Common myeloid progenitor, CD34-positive (primary cell): ENCODE data around the gene CCDC18.
"Not testable (repeated sequence)": the region's sequence is repeated elsewhere in the genome, so short reads cannot be mapped to it uniquely, and the experiment has no call there.

Experiments used
- CTCF ChIA-PET: fragments of 350-600 bp; sonication (Branson Sonifier 250); formaldehyde crosslinking; loops from one replicate; lab custom pipeline; 2021; ENCODE audit warnings: antibody characterized with exemption; lab: Charles Lee
- POLR2A ChIA-PET: fragments of 350-600 bp; sonication (Branson Sonifier 250); formaldehyde crosslinking; loops from one replicate; lab custom pipeline; 2021; ENCODE audit warnings: antibody characterized with exemption; lab: Charles Lee
- DNase-seq, 3 donors: peaks; one replicate each; pipeline versions ENCODE4 v3.0.0 to v3.0.0-alpha.2; 2013
- H3K27ac ChIP-seq, 2 experiments: 1 replicate in 1 of 2; 2 replicates in 1 of 2; pipeline ENCODE4 v1.7.0; 2013; ENCODE audit warnings: inconsistent platforms in 2 of 2, low read length in 2 of 2, mild to moderate bottlenecking in 2 of 2, low read depth in 1 of 2, moderate library complexity in 1 of 2; ENCODE audit not compliant: severe bottlenecking in 2 of 2, insufficient read depth in 1 of 2, poor library complexity in 1 of 2
- H3K27me3 ChIP-seq, 5 experiments: replicated peaks in 2 of 5; 1 replicate in 3 of 5; 2 replicates in 2 of 5; pipeline versions ENCODE4 v1.6.1 to v1.7.0; 2013; ENCODE audit warnings: low read length in 4 of 5, mild to moderate bottlenecking in 2 of 5, moderate library complexity in 2 of 5, inconsistent platforms in 1 of 5; ENCODE audit not compliant: insufficient read depth in 5 of 5, control insufficient read depth in 4 of 5
- H3K36me3 ChIP-seq, 4 experiments: 1 replicate in 2 of 4; 2 replicates in 2 of 4; pipeline versions ENCODE4 v1.6.1 to v1.7.0; 2013; ENCODE audit warnings: low read length in 3 of 4, control low read depth in 1 of 4, mild to moderate bottlenecking in 1 of 4; ENCODE audit not compliant: control insufficient read depth in 4 of 4, insufficient read depth in 4 of 4
- H3K4me1 ChIP-seq, 4 experiments: 1 replicate in 3 of 4; 2 replicates in 1 of 4; pipeline versions ENCODE4 v1.6.1 to v1.7.1; 2013; ENCODE audit warnings: low read length in 3 of 4, mild to moderate bottlenecking in 3 of 4, control low read depth in 1 of 4, inconsistent platforms in 1 of 4, moderate library complexity in 1 of 4; ENCODE audit not compliant: control insufficient read depth in 4 of 4, insufficient read depth in 4 of 4; ENCODE audit errors: control extremely low read depth in 1 of 4
- H3K4me3 ChIP-seq, 7 experiments: 1 replicate in 4 of 7; 2 replicates in 3 of 7; pipeline versions ENCODE4 v1.5.1 to v1.7.0; 2013; ENCODE audit warnings: mild to moderate bottlenecking in 7 of 7, low read length in 6 of 7, moderate library complexity in 6 of 7, inconsistent platforms in 2 of 7, low read depth in 2 of 7, control low read depth in 1 of 7; ENCODE audit not compliant: insufficient read depth in 4 of 7, control insufficient read depth in 1 of 7; ENCODE audit errors: extremely low read depth in 1 of 7
- H3K9me3 ChIP-seq, 5 experiments: 1 replicate in 4 of 5; 2 replicates in 1 of 5; pipeline versions ENCODE4 v1.6.1 to v1.7.1; 2013; ENCODE audit warnings: low read length in 4 of 5, mild to moderate bottlenecking in 2 of 5, inconsistent platforms in 1 of 5, low read depth in 1 of 5, moderate library complexity in 1 of 5; ENCODE audit not compliant: control insufficient read depth in 4 of 5, insufficient read depth in 2 of 5; ENCODE audit errors: control extremely low read depth in 1 of 5
- WGBS: methylation state at CpG from one replicate; pipeline ENCODE4 v1.1.5; 2013; ENCODE audit not compliant: insufficient coverage; 5-methylcytosine and 5-hydroxymethylcytosine counted together

CCDC18 gene

DNA sequence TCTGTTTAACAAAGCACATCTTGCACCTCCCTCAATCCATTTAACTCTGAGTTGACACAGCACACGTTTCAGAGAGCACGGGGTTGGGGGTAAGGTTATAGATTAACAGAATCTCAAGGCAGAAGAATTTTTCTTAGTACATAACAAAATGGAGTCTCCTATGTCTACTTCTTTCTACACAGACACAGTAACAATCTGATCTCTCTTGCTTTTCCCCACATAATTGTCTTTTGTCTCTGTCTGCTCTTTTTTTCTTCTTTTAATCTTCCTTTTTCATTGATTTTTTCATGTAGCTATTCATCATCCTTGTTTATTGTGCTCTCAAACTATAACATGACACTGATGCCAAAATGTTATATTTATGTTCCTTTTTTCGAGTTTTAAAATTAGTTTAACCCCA lies 97.0 kb downstream of the CCDC18 start:
- WGBS: no CpG with 5 or more reads among the region's 3 CpGs
- H3K4me1 ChIP-seq, DNase-seq, POLR2A ChIA-PET, H3K4me3 ChIP-seq, CTCF ChIA-PET, H3K27ac ChIP-seq, H3K27me3 ChIP-seq, H3K9me3 ChIP-seq: not testable (repeated sequence)
- H3K36me3 ChIP-seq: peaks cover 0 to 16% (median 3%) of the 10 kb centered on the region in 4 experiments

DNA sequence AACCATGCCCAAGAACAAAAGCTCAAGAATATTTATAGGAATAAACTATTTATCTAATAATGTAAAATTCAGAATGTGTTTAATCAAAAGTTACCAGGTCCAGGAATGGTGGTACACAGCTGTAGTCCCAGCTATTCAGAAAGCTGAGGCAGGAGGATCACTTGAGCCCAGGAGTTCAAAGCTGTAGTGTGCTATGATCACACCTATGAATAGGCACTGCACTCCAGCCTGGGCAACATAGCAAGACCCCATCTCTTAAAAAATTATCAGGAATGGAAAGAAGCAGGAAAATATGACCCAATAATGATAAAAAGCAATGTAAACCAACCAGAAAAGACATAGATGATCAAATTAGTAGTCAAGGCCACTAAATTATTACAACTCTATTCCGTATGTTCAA lies 103.0 kb downstream of the CCDC18 start:
- Histone ChIP-seq H3K27me3 (no peaks in the 10 kb centered on the region), H3K27ac (no peak overlapping the region), H3K4me1 (no peaks in the 10 kb centered on the region), H3K36me3 (peaks cover 0 to 22% (median 8%) of the 10 kb centered on the region in 4 experiments), H3K9me3 (peaks cover 0 to 7% (median 6%) of the 10 kb centered on the region in 5 experiments), H3K4me3 (no peak overlapping the region)
- DNase-seq: no peak
- WGBS: no CpG with 5 or more reads among the region's 1 CpG
- CTCF ChIA-PET: interaction anchor here (1.2 to 1.9 kb wide), 2 partner anchors 9 to 16 kb away, joined by 3 to 4 read pairs; no protein-coding TSS in a partner anchor
- POLR2A ChIA-PET: no interaction called here

DNA sequence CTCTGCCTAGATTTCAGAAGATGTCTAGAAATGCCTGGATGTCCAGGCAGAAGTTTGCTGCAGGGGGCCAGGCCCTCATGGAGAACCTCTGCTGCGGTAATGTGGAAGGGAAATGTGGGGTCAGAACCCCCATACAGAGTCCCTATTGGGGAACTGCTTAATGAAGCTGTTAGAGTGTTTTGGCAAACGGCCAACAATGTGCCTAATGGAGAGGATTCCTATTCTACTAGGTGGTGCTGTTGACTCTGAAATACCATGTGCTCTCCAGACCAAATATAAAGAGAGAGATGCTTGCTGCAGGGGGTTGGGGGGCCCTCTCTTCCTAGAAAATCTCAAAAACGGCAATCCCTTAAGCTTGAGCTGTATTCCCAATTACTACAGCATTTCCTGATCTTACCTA lies 108.0 kb downstream of the CCDC18 start:
- POLR2A ChIA-PET: no interaction called here
- CTCF ChIA-PET: no interaction called here
- Histone ChIP-seq H3K9me3 (peaks cover 2 to 13% (median 4%) of the 10 kb centered on the region in 5 experiments), H3K27ac (no peak overlapping the region), H3K4me1 (no peaks in the 10 kb centered on the region), H3K27me3 (no peaks in the 10 kb centered on the region), H3K36me3 (peaks cover 0 to 26% (median 13%) of the 10 kb centered on the region in 4 experiments), H3K4me3 (no peak overlapping the region)
- no peak for DNase-seq
- 94% methylated on average over 2 of the region's 3 CpGs for WGBS

DNA sequence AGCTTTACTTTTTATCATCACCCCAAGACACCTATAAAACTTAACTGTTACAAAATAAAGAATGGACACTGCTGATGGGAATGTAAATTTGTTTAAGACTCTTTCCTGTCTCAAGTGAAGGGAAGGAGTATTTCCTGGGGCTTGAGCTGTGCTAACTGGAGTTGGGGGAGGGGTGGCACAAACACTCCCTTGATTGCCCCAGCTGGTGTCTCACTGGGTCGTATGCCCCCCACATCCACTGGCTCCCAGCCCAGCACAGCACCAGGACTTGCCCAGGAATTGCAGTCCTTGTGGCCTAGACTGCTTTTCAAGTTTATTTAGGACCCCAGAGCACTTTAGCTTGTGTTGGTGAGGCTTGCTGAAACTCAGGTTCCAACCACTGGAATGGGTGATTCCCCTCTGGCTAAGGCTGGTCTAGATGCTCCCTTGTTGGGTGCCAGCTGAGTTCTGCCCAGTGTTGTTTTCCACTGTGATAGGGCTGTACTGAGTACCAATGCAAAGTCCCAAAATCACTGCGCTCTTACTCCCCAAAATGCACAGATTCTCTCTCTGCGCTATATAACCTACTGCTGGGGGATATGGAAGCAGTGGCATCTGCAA lies 116.1 kb downstream of the CCDC18 start:
- Histone ChIP-seq H3K4me3 (no peak overlapping the region), H3K27ac (no peak overlapping the region), H3K4me1 (peaks cover 0 to 4% (median 0%) of the 10 kb centered on the region in 4 experiments), H3K9me3 (peaks cover 0 to 2% (median 0%) of the 10 kb centered on the region in 5 experiments), H3K27me3 (no peaks in the 10 kb centered on the region), H3K36me3 (peaks cover 0 to 2% (median under 1%) of the 10 kb centered on the region in 4 experiments)
- CTCF ChIA-PET: interaction anchor here (1.0 kb wide), 1 partner anchor 8 kb away, joined by 4 read pairs; no protein-coding TSS in a partner anchor
- 92% methylated on average over 2 of the region's 3 CpGs for WGBS
- POLR2A ChIA-PET: no interaction called here
- no peak for DNase-seq

DNA sequence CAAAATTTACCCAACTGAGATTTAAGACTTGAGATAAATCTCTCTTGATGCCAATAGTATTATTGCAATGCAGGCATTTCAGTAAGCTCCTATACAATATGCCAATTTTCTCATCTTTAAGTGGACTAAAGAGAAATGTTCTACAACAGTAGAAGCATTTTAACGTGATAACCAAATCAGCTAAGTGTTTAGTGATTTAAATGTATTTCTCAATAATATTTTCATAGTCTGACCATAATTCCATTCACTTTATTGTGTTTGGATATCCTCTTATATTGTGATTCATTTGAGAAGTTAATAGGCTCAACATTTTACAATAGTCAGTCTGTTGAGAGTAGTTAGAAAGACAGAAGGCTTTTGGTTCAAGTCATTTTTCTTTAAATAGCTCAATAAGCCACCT lies 120.6 kb downstream of the CCDC18 start:
- no peak overlapping the region for H3K27ac ChIP-seq

DNA sequence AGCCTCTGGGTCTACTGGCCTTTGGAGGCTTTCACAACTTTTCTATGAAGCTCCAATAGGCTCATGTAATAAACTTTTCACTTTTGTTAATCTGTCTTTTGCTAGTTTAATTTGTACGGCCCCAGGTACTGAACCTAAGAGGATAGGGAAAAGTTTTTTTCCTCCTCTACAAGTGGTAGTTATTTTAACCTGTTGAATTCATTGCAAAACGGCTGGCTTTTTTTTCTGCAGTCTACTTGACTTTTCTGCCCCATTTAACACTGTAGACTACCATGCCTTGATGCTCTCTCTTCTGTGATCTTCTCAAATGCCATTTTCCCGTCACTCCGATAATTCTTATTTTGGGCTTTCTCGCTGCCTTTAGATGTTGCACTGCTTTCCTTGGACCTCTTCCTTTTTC lies 121.6 kb downstream of the CCDC18 start:
- WGBS: 91% methylated on average over 4 of the region's 5 CpGs
- H3K4me3 ChIP-seq: no peak overlapping the region
- no peak for DNase-seq
- H3K27me3 ChIP-seq: no peaks in the 10 kb centered on the region
- no peak overlapping the region for H3K27ac ChIP-seq
- POLR2A ChIA-PET: no interaction called here
- peaks cover 0 to 2% (median under 1%) of the 10 kb centered on the region in 4 experiments for H3K36me3 ChIP-seq
- no peaks in the 10 kb centered on the region for H3K9me3 ChIP-seq
- CTCF ChIA-PET: interaction anchor here (1.0 to 3.0 kb wide), 3 partner anchors 23 to 318 kb away, joined by 3 to 16 read pairs (median 4); no protein-coding TSS in a partner anchor
- H3K4me1 ChIP-seq: no peaks in the 10 kb centered on the region

More for the DNA sequence above, 120.6 kb downstream of the CCDC18 start:
- WGBS: no CpG with 5 or more reads among the region's 1 CpG
- DNase-seq: no peak
- no peak overlapping the region for H3K4me3 ChIP-seq
- H3K4me1 ChIP-seq: peaks cover 0 to 4% (median 0%) of the 10 kb centered on the region in 4 experiments
- no peaks in the 10 kb centered on the region for H3K9me3 ChIP-seq
- POLR2A ChIA-PET: no interaction called here
- CTCF ChIA-PET: interaction anchor here (0.9 to 1.4 kb wide), 3 partner anchors 34 to 278 kb away, joined by 3 read pairs; no protein-coding TSS in a partner anchor
- H3K36me3 ChIP-seq: peaks cover 0 to 2% (median under 1%) of the 10 kb centered on the region in 4 experiments
- no peaks in the 10 kb centered on the region for H3K27me3 ChIP-seq

DNA sequence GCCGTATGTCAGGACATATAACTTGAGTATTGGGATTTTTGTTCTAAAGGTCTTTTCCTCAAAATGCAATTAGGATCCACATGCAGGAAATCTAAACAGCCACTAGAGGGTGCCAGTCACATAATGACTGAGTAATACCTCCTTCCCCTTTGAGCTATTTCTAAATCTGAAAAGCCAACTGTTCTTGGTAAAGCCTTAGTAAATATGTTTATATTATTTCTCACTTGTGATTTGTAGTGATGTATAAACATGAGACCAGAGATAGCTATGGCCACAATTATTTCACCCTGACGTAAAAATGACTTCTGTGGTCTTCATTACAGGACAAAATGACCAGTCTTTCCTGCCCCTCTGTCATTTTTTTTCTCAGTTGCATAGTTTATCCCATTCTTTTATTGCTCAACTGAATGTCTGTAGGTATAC lies 124.2 kb downstream of the CCDC18 start:
- POLR2A ChIA-PET: interaction anchor here (1.2 kb wide), 1 partner anchor 42 kb away, joined by 4 read pairs; no protein-coding TSS in a partner anchor
- CTCF ChIA-PET: interaction anchor here (0.6 to 3.0 kb wide), 33 partner anchors 8 to 539 kb away, joined by 3 to 16 read pairs (median 4); partner anchors contain the start of gene DR1
- no CpG with 5 or more reads among the region's 2 CpGs for WGBS

More for the DNA sequence above, 124.2 kb downstream of the CCDC18 start:
- Histone ChIP-seq H3K27me3 (no peaks in the 10 kb centered on the region), H3K4me3 (no peak overlapping the region), H3K36me3 (peaks cover 0 to 2% (median under 1%) of the 10 kb centered on the region in 4 experiments), H3K27ac (no peak overlapping the region), H3K4me1 (no peaks in the 10 kb centered on the region), H3K9me3 (no peaks in the 10 kb centered on the region)
- peak; percentile 61 to 84 (median 77) for DNase-seq
